ENCODE data around the gene FAM13A. TPM values are rescaled to one million over a fixed set of nuclear protein-coding genes. Genes with fewer than 3 reads are reported as not detected.

Gene FAM13A
- total and polyA plus RNA-seq, 2 of the 8 experiments (the other 6 are each of a cell fraction or from before 2014, with no cell fraction given), result 7.1 to 16.5 TPM

- Histone ChIP-seq H2BK12ac (ENCODE audit: low read depth, low read length) (no peak overlapping the region), H4K91ac (replicated peaks; ENCODE audit: insufficient read length, low read length) (no peak overlapping the region), H3K9me3 (ENCODE audit: insufficient read depth in 2 of 2, low read depth in 1 of 2, low read length in 1 of 2) (no peaks in the 10 kb centered on the region), H4K5ac (ENCODE audit: insufficient read length, low read depth, low read length) (no peak overlapping the region), H3K27ac (ENCODE audit: low read depth, low read length) (no peak overlapping the region), H2AK5ac (ENCODE audit: low read depth, low read length) (no peak overlapping the region), H3K4me3 (ENCODE audit: extremely low read depth in 1 of 4, insufficient read depth in 2 of 4, low read depth in 3 of 4, low read length in 4 of 4) (no peak overlapping the region), H4K8ac (ENCODE audit: extremely low read depth, insufficient read depth, low read length) (no peak overlapping the region), H3K18ac (ENCODE audit: extremely low read depth, low read length) (no peak overlapping the region), H3K36me3 (ENCODE audit: control insufficient read depth in 2 of 4, insufficient read depth in 4 of 4, low read length in 3 of 4) (no peaks in the 10 kb centered on the region), H3K4ac (replicated peaks; ENCODE audit: insufficient read length, low read depth, low read length) (no peak overlapping the region), H3K9ac (replicated peaks in 1 of 4; ENCODE audit: extremely low read depth in 1 of 4, low read depth in 3 of 4, low read length in 3 of 4) (no peak overlapping the region), H3K14ac (ENCODE audit: insufficient read length) (no peak overlapping the region), H3K27me3 (replicated peaks in 1 of 4; ENCODE audit: control insufficient read depth in 3 of 4, extremely low read depth in 1 of 4, insufficient read depth in 3 of 4, low read length in 3 of 4) (no peaks in the 10 kb centered on the region), H3K79me1 (ENCODE audit: low read depth, low read length) (no peaks in the 10 kb centered on the region), H3K4me1 (replicated peaks in 1 of 4; ENCODE audit: control insufficient read depth in 3 of 4, insufficient read depth in 4 of 4, low read length in 3 of 4) (no peaks in the 10 kb centered on the region), H2AFZ (ENCODE audit: low read length) (no peak overlapping the region), H3K23ac (ENCODE audit: insufficient read length) (no peak overlapping the region), H2BK20ac (ENCODE audit: low read length) (no peak overlapping the region), H3K23me2 (ENCODE audit: low read depth, low read length) (no peaks in the 10 kb centered on the region), H2BK120ac (replicated peaks; ENCODE audit: low read depth, low read length) (no peak overlapping the region), H3K56ac (replicated peaks; ENCODE audit: insufficient read length, low read depth, low read length) (no peak overlapping the region), H3K79me2 (ENCODE audit: control insufficient read depth in 1 of 2, insufficient read depth in 2 of 2, low read length in 2 of 2) (no peaks in the 10 kb centered on the region), H4K20me1 (replicated peaks in 1 of 2; ENCODE audit: control insufficient read depth in 1 of 2, insufficient read depth in 2 of 2, low read length in 2 of 2) (no peaks in the 10 kb centered on the region), H2BK5ac (ENCODE audit: low read depth, low read length) (no peak overlapping the region), H2BK15ac (ENCODE audit: low read length) (no peak overlapping the region), H3K4me2 (ENCODE audit: insufficient read depth in 1 of 2, low read depth in 2 of 2, low read length in 2 of 2) (no peak overlapping the region)
- ChIA-PET CTCF (ENCODE audit: partially characterized antibody) (interaction anchor here (1.1 kb wide), 1 partner anchor 308 kb away, joined by 3 read pairs; no protein-coding TSS in a partner anchor), POLR2A (ENCODE audit: partially characterized antibody) (no interaction called here)
- TF ChIP-seq SP1 (IDR thresholded peaks at IDR 0.05; ENCODE audit: low read depth, low read length) (no peak), TCF12 (IDR thresholded peaks at IDR 0.05; ENCODE audit: low read depth, low read length) (no peak), BCL11A (IDR thresholded peaks at IDR 0.05; ENCODE audit: low read depth in 2 of 2, low read length in 2 of 2) (no peak), KDM4A (IDR thresholded peaks at IDR 0.05; ENCODE audit: low read depth, low read length, severe bottlenecking) (no peak), JUN (IDR thresholded peaks at IDR 0.05; ENCODE audit: low read depth, low read length) (no peak), SP4 (IDR thresholded peaks at IDR 0.05; ENCODE audit: low read length) (no peak), ASH2L (IDR thresholded peaks at IDR 0.05; ENCODE audit: low read length) (no peak), ZNF274 (IDR thresholded peaks at IDR 0.05; ENCODE audit: borderline replicate concordance, extremely low read depth, low read length) (no peak)
- WGBS, 2 experiments (ENCODE audit: extremely low coverage in 1 of 2, insufficient coverage in 1 of 2, insufficient read length in 1 of 2, insufficient replicate concordance in 2 of 2, low coverage in 1 of 2, low lambda C conversion rate in 2 of 2, missing lambda C conversion rate in 1 of 2), result 94% methylated on average over 2 of the region's 2 CpGs; no CpG with 5 or more reads in 1 of the 2 experiments
- DNase-seq (ENCODE audit: low read depth in 1 of 2, low spot score in 2 of 2), result no peak
- no peak for FAIRE-seq
Measured at GRCh38 chr4:88981556-88981955, 75.4 kb downstream of the FAM13A start.

Data from H1 (cell line).